WTC11 (cell line): ENCODE data around the gene GATD1. TPM values are rescaled to one million over a fixed set of nuclear protein-coding genes. Genes with fewer than 3 reads are reported as not detected.

Experiments used
- ATAC-seq: fragments of 200-7000 bp; cut with Tn5 transposase; 2 replicates; pipeline ENCODE4 v1.10.0; 2021; ENCODE audit warnings: mild to moderate bottlenecking, moderate library complexity
- CTCF ChIA-PET: fragments of 300-600 bp; sonication (Branson Sonifier 250); formaldehyde crosslinking; loops from one replicate; lab custom pipeline; 2021; ENCODE audit warnings: antibody characterized with exemption; lab: Charles Lee
- POLR2A ChIA-PET: fragments of 350-600 bp; sonication (Branson Sonifier 250); formaldehyde crosslinking; loops from one replicate; lab custom pipeline; 2021; ENCODE audit warnings: antibody characterized with exemption; lab: Charles Lee
- DNase-seq: peaks from one replicate; pipeline ENCODE4 v3.0.0; 2021; ENCODE audit warnings: low spot score
- H3K27ac Mint-ChIP-seq: 2 replicates; pipeline ENCODE4 v1.8.0; 2021; ENCODE audit warnings: mixed read lengths
- H3K27me3 Mint-ChIP-seq: 2 replicates; pipeline ENCODE4 v1.8.0; 2021; ENCODE audit warnings: low read depth, mild to moderate bottlenecking, moderate library complexity, mixed read lengths
- H3K36me3 Mint-ChIP-seq: 2 replicates; pipeline ENCODE4 v1.8.0; 2021; ENCODE audit warnings: mixed read lengths
- H3K4me1 Mint-ChIP-seq: 2 replicates; pipeline ENCODE4 v1.8.0; 2022; ENCODE audit warnings: mixed read lengths
- H3K4me3 Mint-ChIP-seq: 2 replicates; pipeline ENCODE4 v1.8.0; 2021; ENCODE audit warnings: mild to moderate bottlenecking, moderate library complexity, mixed read lengths
- H3K9me3 Mint-ChIP-seq: 2 replicates; pipeline ENCODE4 v1.8.0; 2021; ENCODE audit warnings: mixed read lengths
- ATF3 ChIP-seq: sonication (generic); formaldehyde crosslinking; conservative IDR thresholded peaks from 2 replicates; pipeline ENCODE4 v1.8.1; 2022; ENCODE audit warnings: mild to moderate bottlenecking, missing genetic modification reagents
- CREB1 ChIP-seq: sonication (generic); formaldehyde crosslinking; IDR thresholded peaks from 2 replicates; pipeline ENCODE4 v1.8.0; 2023; ENCODE audit warnings: mild to moderate bottlenecking, missing genetic modification reagents
- HMGXB4 ChIP-seq: sonication (generic); formaldehyde crosslinking; IDR thresholded peaks from 2 replicates; pipeline ENCODE4 v1.8.1; 2023; ENCODE audit warnings: mild to moderate bottlenecking, moderate library complexity, missing genetic modification reagents
- KAT7 ChIP-seq: sonication (generic); formaldehyde crosslinking; IDR thresholded peaks from 2 replicates; pipeline ENCODE4 v1.8.1; 2023; ENCODE audit warnings: missing genetic modification reagents, mild to moderate bottlenecking, borderline replicate concordance
- MAX ChIP-seq: sonication (generic); formaldehyde crosslinking; IDR thresholded peaks from 2 replicates; pipeline ENCODE4 v1.8.0; 2022; ENCODE audit warnings: mild to moderate bottlenecking, missing genetic modification reagents
- PREB ChIP-seq: sonication (generic); formaldehyde crosslinking; IDR thresholded peaks from 2 replicates; pipeline ENCODE4 v1.8.1; 2022; ENCODE audit warnings: mild to moderate bottlenecking, missing genetic modification reagents, moderate library complexity, borderline replicate concordance
- RELA ChIP-seq: sonication (generic); formaldehyde crosslinking; IDR thresholded peaks from 2 replicates; pipeline ENCODE4 v1.8.1; 2022; ENCODE audit warnings: missing genetic modification reagents, mild to moderate bottlenecking, borderline replicate concordance
- TP53 ChIP-seq: sonication (generic); formaldehyde crosslinking; IDR thresholded peaks from 2 replicates; pipeline ENCODE4 v1.8.1; 2023; ENCODE audit warnings: mild to moderate bottlenecking, missing genetic modification reagents
- ZNF281 ChIP-seq: sonication (generic); formaldehyde crosslinking; IDR thresholded peaks from 2 replicates; pipeline ENCODE4 v1.8.0; 2023; ENCODE audit warnings: mild to moderate bottlenecking, missing genetic modification reagents
- ZNF317 ChIP-seq: sonication (generic); formaldehyde crosslinking; IDR thresholded peaks from 2 replicates; pipeline ENCODE4 v1.8.1; 2023; ENCODE audit warnings: low read depth, mild to moderate bottlenecking, moderate library complexity, missing genetic modification reagents, borderline replicate concordance
- ZNF423 ChIP-seq: fragments of 250-450 bp; sonication (Bioruptor Pico); IDR thresholded peaks from 2 replicates; pipeline ENCODE4 v2.1.2; 2022; ENCODE audit warnings: mild to moderate bottlenecking, moderate library complexity
- total RNA-seq: library from RNA; stranded (reverse); gene quantifications from 3 replicates; pipeline ENCODE4 v1.2.3, GENCODE V29; 2021

GATD1 gene
- total RNA-seq, 1 experiment from 2014 or later, result 87.6 TPM

GRCh38 chr11:727859-728748 is 49.2 kb downstream of the GATD1 start (continued):
- TF ChIP-seq RELA (CRISPR knock-in tag), result 0 out of 2 replicates have a peak, but pooled peaks have one; percentile 28
- TF ChIP-seq HMGXB4 (CRISPR knock-in tag), result peak; percentile 89
- TF ChIP-seq TP53 (CRISPR knock-in tag), result no peak
- TF ChIP-seq ZNF423 (CRISPR knock-in tag), result peak; percentile 6; the same call in 1 of the 2 replicates

- POLR2A ChIA-PET, result interaction anchor here (0.6 to 1.2 kb wide), 2 partner anchors 50 to 63 kb away, joined by 3 read pairs; partner anchors contain the start of gene CEND1
- CTCF ChIA-PET, result interaction anchor here (0.5 to 6.6 kb wide), 24 partner anchors 10 to 172 kb away, joined by 3 to 94 read pairs (median 6); partner anchors contain the start of genes CEND1, EPS8L2, GATD1 and PHRF1
Measured at GRCh38 chr11:727281-727701, 50.0 kb downstream of the GATD1 start.

GRCh38 chr11:726278-727220 is 50.7 kb downstream of the GATD1 start:
- Mint-ChIP-seq H3K27ac (no peak overlapping the region), H3K4me3 (peak overlapping the region; percentile 56), H3K9me3 (no peaks in the 10 kb centered on the region), H3K4me1 (peaks cover 12% of the 10 kb centered on the region), H3K27me3 (peaks cover 8% of the 10 kb centered on the region), H3K36me3 (no peaks in the 10 kb centered on the region)
- ATAC-seq, result peak; percentile 10
- TF ChIP-seq CREB1 (CRISPR knock-in tag) (0 out of 2 replicates have a peak, but pooled peaks have one; percentile 36), ZNF317 (CRISPR knock-in tag) (no peak), ZNF281 (CRISPR knock-in tag) (no peak), MAX (CRISPR knock-in tag) (peak; percentile 75)
- ChIA-PET POLR2A (interaction anchor here (1.0 to 1.6 kb wide), 8 partner anchors 14 to 64 kb away, joined by 3 to 8 read pairs (median 4); partner anchors contain the start of genes CEND1, DEAF1, GATD1 and TALDO1), CTCF (interaction anchor here (0.5 to 6.6 kb wide), 39 partner anchors 10 to 330 kb away, joined by 3 to 94 read pairs (median 4); partner anchors contain the start of genes CEND1, DEAF1, EPS8L2 and GATD1)
- peak; percentile 65 for DNase-seq

More at GRCh38 chr11:727281-727701, 50.0 kb downstream of the GATD1 start:
- no peak for TF ChIP-seq KAT7
- no peak for TF ChIP-seq ATF3 (CRISPR knock-in tag)
- no peak for TF ChIP-seq PREB (CRISPR knock-in tag)
- Mint-ChIP-seq H3K9me3 (no peaks in the 10 kb centered on the region), H3K27ac (no peak overlapping the region), H3K27me3 (peaks cover 8% of the 10 kb centered on the region), H3K36me3 (no peaks in the 10 kb centered on the region), H3K4me1 (peaks cover 12% of the 10 kb centered on the region), H3K4me3 (no peak overlapping the region; the same call in 1 of the 2 replicates)
- DNase-seq (no peak), ATAC-seq (no peak)
